Ecto neural progenitor cell (in vitro differentiated cells): Measurements from ENCODE around the gene PHOX2B.
"Not testable (repeated sequence)": the region's sequence is repeated elsewhere in the genome, so short reads cannot be mapped to it uniquely, and the experiment has no call there.

Experiments
- DNase-seq: peaks from one replicate; pipeline ENCODE4 v3.0.0-alpha.2; 2018; ENCODE audit warnings: low spot score

PHOX2B gene

DNA sequence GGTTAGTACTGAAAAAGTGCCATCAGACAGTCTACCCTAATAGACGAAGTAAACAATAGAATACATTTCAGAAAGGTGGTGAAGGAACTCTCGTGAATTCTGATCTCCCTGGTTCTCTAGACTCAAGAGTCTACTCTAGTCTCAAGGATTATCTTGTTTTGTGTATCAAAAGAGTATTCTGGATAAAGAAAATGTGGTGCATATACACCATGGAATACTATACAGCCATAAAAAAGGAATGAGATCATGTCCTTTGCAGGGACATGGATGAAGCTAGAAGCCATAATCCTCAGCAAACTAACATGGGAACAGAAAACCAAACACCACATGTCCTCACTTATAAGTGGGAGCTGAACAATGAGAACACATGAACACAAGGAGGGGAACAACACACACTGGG lies 36.9 kb downstream of the PHOX2B start:
- DNase-seq = not testable (repeated sequence)

GRCh38 chr4:41709844-41710481 lies 38.6 kb downstream of the PHOX2B start:
- DNase-seq = no peak

- DNase-seq = no peak
Observed at GRCh38 chr4:41703785-41704184, 44.7 kb downstream of the PHOX2B start.

- no peak for DNase-seq
Observed at GRCh38 chr4:41702770-41703169, 45.8 kb downstream of the PHOX2B start.

GRCh38 chr4:41701983-41702382 lies 46.5 kb downstream of the PHOX2B start:
- no peak for DNase-seq

GRCh38 chr4:41696763-41697162 lies 51.8 kb downstream of the PHOX2B start:
- no peak for DNase-seq

DNA sequence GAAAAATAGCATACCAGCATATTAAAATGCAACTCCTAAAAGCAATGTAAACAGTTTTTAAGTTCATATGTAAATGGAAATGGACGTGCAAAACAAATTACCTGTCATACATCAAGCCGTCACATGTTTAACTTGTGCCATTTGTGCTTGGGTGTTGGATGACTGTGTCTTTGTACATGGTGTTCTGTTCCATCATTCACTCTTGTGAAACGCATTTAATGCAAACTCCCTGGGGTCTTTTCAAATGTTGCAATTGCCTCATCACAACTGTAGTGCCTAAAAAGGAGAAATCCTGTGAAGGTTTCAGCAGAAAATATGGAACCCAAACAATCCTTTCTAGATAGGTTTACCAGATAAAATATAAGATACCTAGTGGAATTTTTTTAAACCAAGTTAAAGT lies 52.4 kb downstream of the PHOX2B start:
- DNase-seq = no peak
